A673 (cell line): ENCODE data around the gene PLCXD3.

Experiments used
- EZH2 ChIP-seq: fragments of 200-600 bp; sonication (generic); IDR thresholded peaks from 2 replicates; pipeline ENCODE4 v1.6.1; 2017; ENCODE audit warnings: borderline replicate concordance, low read depth, mild to moderate bottlenecking, mixed read lengths, antibody characterized with exemption, low read length; ENCODE audit not compliant: poor library complexity, severe bottlenecking
- TF ChIP-seq, protein P1 (sequence below): fragments of 300-800, 200-600 bp; sonication (generic); conservative IDR thresholded peaks from 2 replicates; pipeline ENCODE4 v1.5.1; 2017; ENCODE audit warnings: low read depth, mild to moderate bottlenecking, antibody characterized with exemption, low read length, moderate library complexity, mixed read lengths

DNA sequence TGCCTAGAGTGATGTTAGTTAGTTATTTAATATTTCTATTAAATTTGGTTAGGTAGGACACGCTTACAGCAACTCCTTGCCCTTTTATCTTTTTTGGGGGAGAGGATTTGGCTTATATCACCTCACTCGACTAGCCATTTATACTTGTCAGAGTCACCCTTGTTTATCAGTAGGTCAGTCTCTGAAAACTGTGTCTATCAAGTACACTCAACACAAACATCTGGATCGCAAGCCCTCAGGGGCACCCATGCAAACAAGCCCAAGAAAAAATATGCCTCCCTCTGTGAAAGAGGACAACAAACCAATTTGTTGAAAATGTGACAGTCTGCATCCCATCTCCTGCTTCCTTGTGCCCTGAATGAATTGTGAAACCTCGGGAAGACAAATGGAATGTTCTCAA is 139.9 kb downstream of the PLCXD3 start:
- TF ChIP-seq, protein P1, sequence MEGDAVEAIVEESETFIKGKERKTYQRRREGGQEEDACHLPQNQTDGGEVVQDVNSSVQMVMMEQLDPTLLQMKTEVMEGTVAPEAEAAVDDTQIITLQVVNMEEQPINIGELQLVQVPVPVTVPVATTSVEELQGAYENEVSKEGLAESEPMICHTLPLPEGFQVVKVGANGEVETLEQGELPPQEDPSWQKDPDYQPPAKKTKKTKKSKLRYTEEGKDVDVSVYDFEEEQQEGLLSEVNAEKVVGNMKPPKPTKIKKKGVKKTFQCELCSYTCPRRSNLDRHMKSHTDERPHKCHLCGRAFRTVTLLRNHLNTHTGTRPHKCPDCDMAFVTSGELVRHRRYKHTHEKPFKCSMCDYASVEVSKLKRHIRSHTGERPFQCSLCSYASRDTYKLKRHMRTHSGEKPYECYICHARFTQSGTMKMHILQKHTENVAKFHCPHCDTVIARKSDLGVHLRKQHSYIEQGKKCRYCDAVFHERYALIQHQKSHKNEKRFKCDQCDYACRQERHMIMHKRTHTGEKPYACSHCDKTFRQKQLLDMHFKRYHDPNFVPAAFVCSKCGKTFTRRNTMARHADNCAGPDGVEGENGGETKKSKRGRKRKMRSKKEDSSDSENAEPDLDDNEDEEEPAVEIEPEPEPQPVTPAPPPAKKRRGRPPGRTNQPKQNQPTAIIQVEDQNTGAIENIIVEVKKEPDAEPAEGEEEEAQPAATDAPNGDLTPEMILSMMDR: no peak
- TF ChIP-seq EZH2: no peak
